Upper lobe of left lung (tissue), 4 donors: ENCODE measurements around the gene TOM1L2.

Experiments
- EP300 ChIP-seq, 4 donors: sonication (generic); formaldehyde crosslinking; IDR thresholded peaks; one replicate each; pipeline ENCODE4 v1.5.1; 2017; ENCODE audit warnings: antibody characterized with exemption in 4 of 4, control low read depth in 2 of 4
- POLR2A ChIP-seq, 4 donors: fragments of 450-650 bp; IDR thresholded peaks; one replicate each; pipeline ENCODE4 v1.5.1; 2016 to 2017; ENCODE audit warnings: antibody characterized with exemption in 4 of 4, mild to moderate bottlenecking in 2 of 4
- POLR2AphosphoS5 ChIP-seq, 2 donors: sonication (generic); formaldehyde crosslinking; IDR thresholded peaks; one replicate each; pipeline ENCODE4 v1.5.1; 2017; ENCODE audit warnings: antibody characterized with exemption in 2 of 2
- TF ChIP-seq, protein P1 (sequence below), 6 experiments: fragments of 450-650 bp in 4 of 6; fragments of 200-600 bp in 2 of 6; sonication (generic) in 2 of 6; IDR thresholded peaks; one replicate each; pipeline ENCODE4 v1.5.1; 2016 to 2019; ENCODE audit warnings: antibody characterized with exemption in 6 of 6

DNA sequence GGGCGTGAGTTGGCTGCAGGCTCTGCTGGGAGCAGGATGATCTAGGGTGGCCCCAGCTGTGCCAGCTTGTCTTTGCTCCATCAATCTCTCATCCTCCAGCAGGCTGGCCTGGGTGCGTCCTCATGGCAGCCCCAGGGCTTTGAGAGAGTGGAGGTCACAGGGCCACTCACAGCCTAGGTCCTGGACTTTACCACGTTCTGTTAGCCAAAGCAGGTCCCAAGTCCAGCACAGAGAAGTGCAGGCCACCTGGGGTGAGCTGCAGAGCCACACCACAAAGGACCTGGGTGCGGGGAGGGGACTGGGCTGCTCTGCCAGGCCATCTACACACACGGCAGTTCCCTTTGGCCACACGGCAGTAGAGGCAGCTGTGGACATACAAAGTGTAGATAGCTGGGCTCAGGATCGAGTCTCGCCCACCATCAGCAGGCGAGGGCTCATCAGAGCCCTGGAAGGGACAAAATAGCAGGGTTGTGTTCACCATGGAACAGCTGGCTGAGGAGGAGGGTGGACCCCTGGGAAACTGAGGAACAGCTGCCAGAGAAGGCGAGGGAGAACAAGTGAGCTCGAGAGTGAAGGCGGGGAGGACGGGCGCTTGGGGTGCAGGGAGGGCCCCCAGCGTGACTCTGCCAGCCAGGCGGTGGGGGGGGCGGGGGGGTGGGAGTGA lies 165.5 kb downstream of the TOM1L2 start:
- TF ChIP-seq, protein P1, sequence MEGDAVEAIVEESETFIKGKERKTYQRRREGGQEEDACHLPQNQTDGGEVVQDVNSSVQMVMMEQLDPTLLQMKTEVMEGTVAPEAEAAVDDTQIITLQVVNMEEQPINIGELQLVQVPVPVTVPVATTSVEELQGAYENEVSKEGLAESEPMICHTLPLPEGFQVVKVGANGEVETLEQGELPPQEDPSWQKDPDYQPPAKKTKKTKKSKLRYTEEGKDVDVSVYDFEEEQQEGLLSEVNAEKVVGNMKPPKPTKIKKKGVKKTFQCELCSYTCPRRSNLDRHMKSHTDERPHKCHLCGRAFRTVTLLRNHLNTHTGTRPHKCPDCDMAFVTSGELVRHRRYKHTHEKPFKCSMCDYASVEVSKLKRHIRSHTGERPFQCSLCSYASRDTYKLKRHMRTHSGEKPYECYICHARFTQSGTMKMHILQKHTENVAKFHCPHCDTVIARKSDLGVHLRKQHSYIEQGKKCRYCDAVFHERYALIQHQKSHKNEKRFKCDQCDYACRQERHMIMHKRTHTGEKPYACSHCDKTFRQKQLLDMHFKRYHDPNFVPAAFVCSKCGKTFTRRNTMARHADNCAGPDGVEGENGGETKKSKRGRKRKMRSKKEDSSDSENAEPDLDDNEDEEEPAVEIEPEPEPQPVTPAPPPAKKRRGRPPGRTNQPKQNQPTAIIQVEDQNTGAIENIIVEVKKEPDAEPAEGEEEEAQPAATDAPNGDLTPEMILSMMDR (IDR thresholded peaks at IDR 0.05): no peak
- no peak for TF ChIP-seq POLR2A (IDR thresholded peaks at IDR 0.05)
- no peak for TF ChIP-seq EP300 (IDR thresholded peaks at IDR 0.05)
- TF ChIP-seq POLR2AphosphoS5 (IDR thresholded peaks at IDR 0.05): no peak
